ENCODE results near the gene MFGE8.

The MFGE8 gene

DNA sequence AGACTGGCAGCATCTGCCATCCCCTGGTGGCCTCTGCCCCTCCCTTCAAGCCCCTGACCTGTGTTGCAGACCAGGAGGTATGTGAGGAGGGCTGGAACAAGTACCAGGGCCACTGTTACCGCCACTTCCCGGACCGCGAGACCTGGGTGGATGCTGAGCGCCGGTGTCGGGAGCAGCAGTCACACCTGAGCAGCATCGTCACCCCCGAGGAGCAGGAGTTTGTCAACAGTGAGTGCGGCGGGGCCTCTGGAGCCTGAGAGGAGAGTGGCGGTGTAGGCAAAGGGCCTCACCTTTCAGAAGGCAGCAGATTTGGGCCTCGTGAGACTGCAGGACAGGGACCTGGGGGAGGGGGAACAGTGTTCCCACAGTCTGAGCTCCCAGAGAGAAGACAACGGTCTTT, 41.9 kb downstream of the MFGE8 start:
- no peak for DNase-seq

DNA sequence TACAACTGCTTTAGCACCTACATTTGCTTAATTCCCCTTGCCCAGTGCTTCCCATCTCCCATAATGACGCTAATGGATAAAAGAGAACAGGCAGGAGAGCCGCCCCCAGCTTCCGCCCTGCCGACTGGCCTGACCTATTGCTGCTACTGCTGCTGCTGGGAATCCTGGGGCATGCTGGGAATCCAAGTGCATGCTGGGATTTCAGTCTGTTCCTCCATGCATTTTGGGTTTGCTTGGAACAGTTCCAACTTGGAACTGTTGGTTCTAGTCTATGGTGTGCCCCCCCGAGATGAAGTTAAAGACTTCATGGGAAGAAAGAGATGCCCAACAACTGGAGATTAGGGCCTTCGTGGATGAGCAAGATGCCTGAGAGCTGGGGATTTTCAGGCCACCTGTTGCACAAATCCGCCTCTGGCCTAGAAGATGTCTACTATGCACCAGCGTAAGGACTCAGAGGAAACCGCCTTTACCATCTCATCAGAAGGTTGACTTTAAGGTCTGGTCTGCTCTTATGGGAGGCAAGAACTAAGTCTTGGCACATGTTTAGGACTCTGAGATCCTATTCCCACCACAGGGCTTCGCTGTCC, 46.8 kb downstream of the MFGE8 start:
- no peak for DNase-seq

DNA sequence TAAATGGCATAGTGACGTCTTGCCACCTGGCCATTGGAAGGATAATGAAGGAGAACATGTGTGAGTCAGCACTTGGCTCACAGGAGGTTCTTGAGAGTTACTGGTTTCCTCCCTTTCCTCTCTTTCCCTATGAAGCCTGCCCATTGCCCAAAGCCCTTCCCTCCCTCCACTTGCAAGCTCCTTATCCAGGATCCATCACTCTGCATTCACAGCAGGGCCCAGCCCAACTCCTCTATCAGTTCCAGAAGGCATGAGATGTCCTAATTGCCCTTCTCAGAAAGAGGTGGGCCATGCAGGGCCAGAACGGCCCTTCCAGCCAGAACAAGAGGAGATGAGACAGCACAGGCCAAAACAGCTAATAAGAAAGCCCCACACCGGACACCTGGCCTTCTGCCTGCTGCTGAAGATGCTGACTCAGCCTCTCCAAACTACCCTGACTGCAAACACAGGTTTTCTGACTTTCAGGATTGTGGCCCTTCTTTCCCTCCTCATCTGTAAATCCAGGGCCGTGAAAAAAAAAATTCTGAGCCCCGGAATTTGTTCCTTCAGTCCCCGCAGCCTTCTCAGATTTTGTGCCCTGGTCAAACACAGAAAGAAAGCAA, 47.6 kb downstream of the MFGE8 start:
- no peak for DNase-seq

DNA sequence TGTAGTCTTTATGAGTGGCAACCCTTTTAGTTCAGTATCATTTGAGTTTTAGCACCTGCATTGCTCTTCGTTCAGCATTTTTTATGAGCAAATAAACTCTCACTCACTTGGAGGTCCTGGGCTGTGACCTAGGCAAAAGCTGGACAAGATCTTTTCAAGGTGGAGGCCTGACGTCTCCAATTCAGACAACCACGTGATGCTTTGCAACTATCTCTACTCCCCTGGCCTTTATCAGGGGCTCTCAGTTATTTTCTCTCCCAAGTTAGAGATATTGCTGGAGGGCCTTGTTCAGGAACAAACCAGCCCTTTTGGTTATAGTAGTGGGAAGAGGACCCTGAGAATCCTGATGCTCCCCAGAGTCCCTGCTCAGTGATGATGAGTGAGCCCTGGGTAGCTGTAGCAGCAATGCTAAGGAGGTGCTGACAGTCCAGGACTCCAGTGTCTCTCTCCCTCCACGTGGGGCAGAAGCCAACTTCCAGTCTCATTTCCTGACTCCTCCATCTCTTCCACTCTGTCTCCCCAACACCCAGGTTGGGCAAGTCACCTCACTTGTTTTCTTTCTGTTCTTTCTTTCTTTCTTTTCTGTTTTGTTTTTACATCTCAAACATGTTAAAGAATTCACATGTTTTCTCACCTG, 48.2 kb downstream of the MFGE8 start:
- DNase-seq: no peak

DNA sequence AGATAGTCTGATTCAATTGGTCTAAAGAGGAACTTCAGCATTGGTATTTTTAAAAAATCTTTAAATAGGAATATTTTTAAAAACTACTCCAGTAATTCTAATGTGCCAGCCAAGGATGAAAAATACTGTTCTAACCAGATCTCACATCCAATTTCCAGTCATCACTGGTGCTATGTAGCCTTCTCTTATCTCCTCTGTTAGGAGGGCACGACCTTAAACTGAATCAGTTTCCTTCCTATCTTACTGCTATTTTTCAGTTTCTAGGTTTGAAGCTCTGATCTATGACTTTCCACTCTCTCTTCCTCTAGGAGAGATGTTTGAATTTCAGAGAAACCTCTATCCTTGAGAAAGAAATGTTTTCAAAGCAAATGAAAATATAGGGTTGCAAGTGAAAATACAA, 49.8 kb downstream of the MFGE8 start:
- DNase-seq: no peak

DNA sequence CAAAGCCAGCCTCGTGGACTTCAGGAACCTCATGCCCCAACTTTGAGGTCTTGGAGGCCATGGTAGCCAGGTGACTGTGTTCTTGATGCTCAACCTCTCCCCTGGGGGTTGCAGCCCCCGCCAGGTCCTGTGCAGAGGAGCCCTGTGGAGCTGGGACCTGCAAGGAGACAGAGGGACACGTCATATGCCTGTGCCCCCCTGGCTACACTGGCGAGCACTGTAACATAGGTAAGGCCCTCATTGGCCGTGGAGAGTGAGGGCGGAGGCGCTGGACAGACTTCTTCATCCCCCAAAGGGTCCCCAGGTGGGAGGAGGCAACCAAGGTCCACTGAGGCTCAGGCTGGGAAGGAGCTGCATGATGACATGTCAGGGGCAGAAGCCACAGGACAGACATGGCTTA, 53.0 kb downstream of the MFGE8 start:
- no peak for DNase-seq

DNA sequence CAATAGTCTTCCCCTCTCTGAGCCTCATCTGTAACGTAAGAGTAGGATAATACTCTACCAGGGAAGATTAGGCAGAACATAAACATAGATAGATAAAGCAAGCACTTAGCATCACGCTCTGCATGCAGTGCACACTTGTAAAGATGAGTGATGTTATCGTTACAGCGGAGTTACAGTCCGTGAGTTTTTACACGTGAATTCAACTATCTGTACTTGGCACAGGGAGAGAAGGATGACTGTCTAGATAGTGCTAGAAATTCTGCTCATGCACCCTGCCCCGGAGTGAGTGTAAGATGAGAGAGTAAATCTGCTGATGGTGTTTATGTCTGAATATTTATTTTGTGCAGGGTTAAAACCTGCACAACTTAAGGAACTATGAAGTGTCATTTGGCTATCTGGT, 53.6 kb downstream of the MFGE8 start:
- DNase-seq: no peak

DNA sequence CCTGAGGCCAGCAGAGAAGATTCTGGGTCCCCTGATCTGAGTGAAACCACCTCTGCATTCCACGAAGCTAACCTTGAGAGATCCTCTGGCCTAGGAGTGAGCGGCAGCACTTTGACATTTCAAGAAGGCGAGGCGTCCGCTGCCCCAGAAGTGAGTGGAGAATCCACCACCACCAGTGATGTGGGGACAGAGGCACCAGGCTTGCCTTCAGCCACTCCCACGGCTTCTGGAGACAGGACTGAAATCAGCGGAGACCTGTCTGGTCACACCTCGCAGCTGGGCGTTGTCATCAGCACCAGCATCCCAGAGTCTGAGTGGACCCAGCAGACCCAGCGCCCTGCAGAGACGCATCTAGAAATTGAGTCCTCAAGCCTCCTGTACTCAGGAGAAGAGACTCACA, 54.2 kb downstream of the MFGE8 start:
- no peak for DNase-seq

DNA sequence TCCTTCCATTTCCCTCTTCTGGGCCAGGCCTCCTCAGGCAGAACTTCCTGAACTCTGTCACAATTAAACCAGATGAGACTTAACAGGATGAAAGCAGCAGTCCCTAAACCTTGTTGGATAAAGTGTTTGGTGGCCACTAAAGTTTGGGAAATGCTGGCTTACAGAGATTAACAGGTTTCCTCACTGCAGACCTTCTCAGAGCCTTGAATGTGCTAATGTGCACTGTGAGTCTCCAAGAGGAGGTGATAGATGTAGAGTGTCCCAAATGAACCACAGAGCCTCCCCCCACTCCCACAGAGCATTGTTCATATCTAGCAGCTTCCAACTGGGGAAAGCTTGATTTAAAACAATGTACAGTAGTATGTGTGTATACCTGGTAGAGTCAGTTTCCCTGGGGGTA, 60.7 kb downstream of the MFGE8 start:
- DNase-seq: no peak

DNA sequence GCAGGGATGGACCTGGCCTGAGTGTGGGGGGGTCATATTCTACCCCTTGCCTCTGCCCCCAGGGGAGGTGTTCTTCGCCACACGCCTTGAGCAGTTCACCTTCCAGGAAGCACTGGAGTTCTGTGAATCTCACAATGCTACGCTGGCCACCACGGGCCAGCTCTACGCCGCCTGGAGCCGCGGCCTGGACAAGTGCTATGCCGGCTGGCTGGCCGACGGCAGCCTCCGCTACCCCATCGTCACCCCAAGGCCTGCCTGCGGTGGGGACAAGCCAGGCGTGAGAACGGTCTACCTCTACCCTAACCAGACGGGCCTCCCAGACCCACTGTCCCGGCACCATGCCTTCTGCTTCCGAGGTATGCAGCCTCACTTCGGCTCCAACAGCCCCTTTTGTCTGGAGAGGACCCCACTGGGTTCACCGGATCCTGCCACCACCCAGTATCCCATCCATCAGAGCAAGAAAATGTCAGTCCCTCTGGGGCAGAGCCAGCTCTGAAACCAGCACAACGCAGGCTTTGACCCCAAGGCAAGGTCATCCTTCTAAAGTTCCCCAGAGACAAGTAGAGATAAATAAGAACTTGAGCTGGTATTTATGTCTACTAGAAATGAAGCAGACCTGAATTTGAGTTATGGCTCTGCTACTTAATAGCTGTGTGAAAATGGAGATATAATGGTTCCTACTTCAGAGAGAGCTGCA, 63.7 kb downstream of the MFGE8 start:
- no peak for DNase-seq
